B cell (primary cell): Measurements from ENCODE around the gene SULT1B1. TPM values are rescaled to one million over a fixed set of nuclear protein-coding genes. Genes with fewer than 3 reads are reported as not detected.

Source experiments
- ATAC-seq: fragments of 200-7000 bp; cut with Tn5 transposase; one replicate; pipeline ENCODE4 v1.10.0; 2021; ENCODE audit warnings: low read depth, mild to moderate bottlenecking, moderate number of reproducible peaks, moderate library complexity
- CTCF ChIA-PET: fragments of 350-600 bp; sonication (Branson Sonifier 250); formaldehyde crosslinking; loops from one replicate; lab custom pipeline; 2021; ENCODE audit warnings: antibody characterized with exemption, inconsistent platforms; lab: Charles Lee
- POLR2A ChIA-PET: fragments of 350-600 bp; sonication (Branson Sonifier 250); formaldehyde crosslinking; loops from one replicate; lab custom pipeline; 2021; ENCODE audit warnings: antibody characterized with exemption; lab: Charles Lee
- DNase-seq: peaks from one replicate; pipeline ENCODE4 v3.0.0; 2013
- H2AFZ ChIP-seq: 2 replicates; pipeline ENCODE4 v1.6.1; 2012; ENCODE audit warnings: mild to moderate bottlenecking, low read depth, low read length; ENCODE audit not compliant: insufficient read depth, poor library complexity, severe bottlenecking
- H3K27ac ChIP-seq, 2 donors: 1 replicate in 1 of 2; 2 replicates in 1 of 2; pipeline ENCODE4 v1.5.1; 2012 to 2013; ENCODE audit warnings: low read length in 2 of 2, mild to moderate bottlenecking in 2 of 2, moderate library complexity in 1 of 2
- H3K27me3 ChIP-seq, 4 experiments: fragments of 200-600 bp in 1 of 4; sonication (generic) in 1 of 4; replicated peaks in 1 of 4; 1 replicate in 2 of 4; 2 replicates in 2 of 4; pipeline versions ENCODE4 v1.6.1 to v1.7.0; 2013 to 2016; ENCODE audit warnings: low read length in 3 of 4, mild to moderate bottlenecking in 2 of 4, mixed read lengths in 1 of 4, moderate library complexity in 1 of 4; ENCODE audit not compliant: insufficient read depth in 4 of 4, control insufficient read depth in 3 of 4; ENCODE audit errors: control extremely low read depth in 1 of 4
- H3K36me3 ChIP-seq, 2 experiments: replicated peaks in 1 of 2; 1 replicate in 1 of 2; 2 replicates in 1 of 2; pipeline versions ENCODE4 v1.6.1 to v1.7.1; 2013; ENCODE audit warnings: low read length in 1 of 2; ENCODE audit not compliant: insufficient read depth in 2 of 2, control insufficient read depth in 1 of 2; ENCODE audit errors: control extremely low read depth in 1 of 2, extremely low read depth in 1 of 2
- H3K4me1 ChIP-seq, 2 donors: fragments of 200-600 bp in 1 of 2; sonication (generic) in 1 of 2; 1 replicate in 1 of 2; 2 replicates in 1 of 2; pipeline versions ENCODE4 v1.5.1 to v1.6.1; 2013 to 2017; ENCODE audit warnings: low read length in 2 of 2; ENCODE audit not compliant: control insufficient read depth in 2 of 2, insufficient read depth in 2 of 2
- H3K4me2 ChIP-seq: replicated peaks from 2 replicates; pipeline ENCODE3; 2012; ENCODE audit warnings: mild to moderate bottlenecking, low read depth, low read length; ENCODE audit not compliant: poor library complexity, severe bottlenecking
- H3K4me3 ChIP-seq, 5 experiments: fragments of 200-600 bp in 1 of 5; sonication (generic) in 1 of 5; 1 replicate in 3 of 5; 2 replicates in 2 of 5; pipeline versions ENCODE4 v1.5.1 to v1.7.0; 2011 to 2016; ENCODE audit warnings: low read length in 4 of 5, mild to moderate bottlenecking in 4 of 5, low read depth in 2 of 5, control low read depth in 1 of 5, moderate library complexity in 1 of 5; ENCODE audit not compliant: insufficient read depth in 1 of 5; ENCODE audit errors: control extremely low read depth in 1 of 5, extremely low read depth in 1 of 5
- H3K79me2 ChIP-seq: fragments of 200-600 bp; sonication (generic); one replicate; pipeline ENCODE4 v1.6.0; 2016; ENCODE audit warnings: low read length; ENCODE audit not compliant: control insufficient read depth, insufficient read depth
- H3K9ac ChIP-seq: fragments of 200-600 bp; sonication (generic); 2 replicates; pipeline ENCODE4 v1.6.1; 2017; ENCODE audit warnings: mild to moderate bottlenecking, low read length, moderate library complexity
- H3K9me3 ChIP-seq, 3 donors: one replicate each; pipeline versions ENCODE4 v1.6.1 to v1.7.1; 2013; ENCODE audit warnings: low read length in 2 of 3; ENCODE audit not compliant: control insufficient read depth in 2 of 3, insufficient read depth in 1 of 3; ENCODE audit errors: control extremely low read depth in 1 of 3
- H4K20me1 ChIP-seq: 2 replicates; pipeline ENCODE4 v1.6.0; 2012; ENCODE audit warnings: mild to moderate bottlenecking, low read length; ENCODE audit not compliant: insufficient read depth, control insufficient read depth, poor library complexity, severe bottlenecking
- H3K27ac Mint-ChIP-seq: one replicate; pipeline ENCODE4 v1.8.0; 2021; ENCODE audit warnings: mixed read lengths
- H3K27me3 Mint-ChIP-seq: one replicate; pipeline ENCODE4 v1.8.0; 2021; ENCODE audit warnings: mixed read lengths
- H3K4me1 Mint-ChIP-seq: one replicate; pipeline ENCODE4 v1.8.0; 2021; ENCODE audit warnings: mixed read lengths
- H3K4me3 Mint-ChIP-seq: one replicate; pipeline ENCODE4 v1.8.0; 2021; ENCODE audit warnings: mixed read lengths
- H3K9me3 Mint-ChIP-seq: one replicate; pipeline ENCODE4 v1.8.0; 2022; ENCODE audit warnings: mixed read lengths; ENCODE audit not compliant: insufficient read depth
- EZH2 ChIP-seq: IDR thresholded peaks from 2 replicates; pipeline ENCODE4 v1.6.1; 2012; ENCODE audit warnings: borderline replicate concordance, low read depth, mild to moderate bottlenecking, moderate library complexity, low read length; ENCODE audit not compliant: insufficient read depth, poor library complexity, severe bottlenecking
- WGBS: methylation state at CpG from one replicate; pipeline ENCODE4 v1.1.5; 2013; ENCODE audit warnings: missing lambda C conversion rate; ENCODE audit not compliant: insufficient coverage; 5-methylcytosine and 5-hydroxymethylcytosine counted together
- intact Hi-C: fragments of 100-400 bp; cut with micrococcal nuclease; formaldehyde crosslinking; loops from one replicate; pipeline ENCODE4 v1.10.0; 2022
- polyA plus RNA-seq: library from polyadenylated mRNA; depleted of rRNA; stranded (reverse); fragments of >200 nt; gene quantifications from 2 replicates; pipeline ENCODE4 v1.2.3, GENCODE V29; 2012
- total RNA-seq, 2 donors: library from RNA; stranded (reverse); fragments of 120-200 nt in 1 of 2; gene quantifications; 1 replicate in 1 of 2; 2 replicates in 1 of 2; pipeline versions ENCODE4 v1.2.3 to v1.2.4, GENCODE V29; 2013 to 2022
- TF ChIP-seq, protein P1 (sequence below): fragments of 200-600 bp; IDR thresholded peaks from one replicate; pipeline ENCODE4 v1.8.0; 2022; ENCODE audit warnings: antibody characterized with exemption, mild to moderate bottlenecking

Gene SULT1B1
- total and polyA plus RNA-seq, 2 donors (not counting 1 experiment from before 2014, with no cell fraction given), result 0.01 to 0.12 TPM

DNA sequence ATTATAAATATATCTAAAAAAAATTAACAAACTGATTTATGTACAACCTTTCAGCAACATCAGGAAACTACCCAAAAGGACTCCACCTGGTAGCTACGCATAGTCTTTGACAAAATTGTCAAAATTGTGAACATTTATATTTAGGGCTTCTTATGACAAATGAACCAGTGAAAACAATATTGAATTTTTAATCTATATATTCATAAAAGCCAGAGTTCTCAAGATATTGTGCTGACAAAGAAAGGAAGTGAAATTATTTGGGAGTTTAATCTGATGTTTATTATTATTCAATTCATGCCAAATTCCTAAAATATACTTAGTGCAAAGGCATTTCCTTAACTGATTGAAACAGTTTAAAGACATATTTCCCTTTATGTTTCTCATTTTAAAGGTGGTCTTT is 5.3 kb upstream of the SULT1B1 start:
- H3K27ac Mint-ChIP-seq, result no peak overlapping the region
- ATAC-seq (no peak), DNase-seq (no peak)
- no CpG with 5 or more reads among the region's 1 CpG for WGBS
- Histone ChIP-seq H4K20me1 (no peaks in the 10 kb centered on the region), H3K9me3 (no peaks in the 10 kb centered on the region), H2AFZ (no peak overlapping the region), H3K27me3 (no peaks in the 10 kb centered on the region), H3K4me2 (no peak overlapping the region), H3K36me3 (no peaks in the 10 kb centered on the region), H3K4me3 (no peak overlapping the region), H3K79me2 (no peaks in the 10 kb centered on the region), H3K27ac (no peak overlapping the region), H3K4me1 (no peaks in the 10 kb centered on the region), H3K9ac (no peak overlapping the region)
- H3K27me3 Mint-ChIP-seq, result no peaks in the 10 kb centered on the region
- H3K4me1 Mint-ChIP-seq, result no peaks in the 10 kb centered on the region
- ChIA-PET CTCF (no interaction called here), POLR2A (no interaction called here)
- no peak overlapping the region for H3K4me3 Mint-ChIP-seq
- no peak for TF ChIP-seq EZH2
- TF ChIP-seq, protein P1, sequence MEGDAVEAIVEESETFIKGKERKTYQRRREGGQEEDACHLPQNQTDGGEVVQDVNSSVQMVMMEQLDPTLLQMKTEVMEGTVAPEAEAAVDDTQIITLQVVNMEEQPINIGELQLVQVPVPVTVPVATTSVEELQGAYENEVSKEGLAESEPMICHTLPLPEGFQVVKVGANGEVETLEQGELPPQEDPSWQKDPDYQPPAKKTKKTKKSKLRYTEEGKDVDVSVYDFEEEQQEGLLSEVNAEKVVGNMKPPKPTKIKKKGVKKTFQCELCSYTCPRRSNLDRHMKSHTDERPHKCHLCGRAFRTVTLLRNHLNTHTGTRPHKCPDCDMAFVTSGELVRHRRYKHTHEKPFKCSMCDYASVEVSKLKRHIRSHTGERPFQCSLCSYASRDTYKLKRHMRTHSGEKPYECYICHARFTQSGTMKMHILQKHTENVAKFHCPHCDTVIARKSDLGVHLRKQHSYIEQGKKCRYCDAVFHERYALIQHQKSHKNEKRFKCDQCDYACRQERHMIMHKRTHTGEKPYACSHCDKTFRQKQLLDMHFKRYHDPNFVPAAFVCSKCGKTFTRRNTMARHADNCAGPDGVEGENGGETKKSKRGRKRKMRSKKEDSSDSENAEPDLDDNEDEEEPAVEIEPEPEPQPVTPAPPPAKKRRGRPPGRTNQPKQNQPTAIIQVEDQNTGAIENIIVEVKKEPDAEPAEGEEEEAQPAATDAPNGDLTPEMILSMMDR, result no peak
- H3K9me3 Mint-ChIP-seq, result no peaks in the 10 kb centered on the region
- intact Hi-C loops, result no loop called here

DNA sequence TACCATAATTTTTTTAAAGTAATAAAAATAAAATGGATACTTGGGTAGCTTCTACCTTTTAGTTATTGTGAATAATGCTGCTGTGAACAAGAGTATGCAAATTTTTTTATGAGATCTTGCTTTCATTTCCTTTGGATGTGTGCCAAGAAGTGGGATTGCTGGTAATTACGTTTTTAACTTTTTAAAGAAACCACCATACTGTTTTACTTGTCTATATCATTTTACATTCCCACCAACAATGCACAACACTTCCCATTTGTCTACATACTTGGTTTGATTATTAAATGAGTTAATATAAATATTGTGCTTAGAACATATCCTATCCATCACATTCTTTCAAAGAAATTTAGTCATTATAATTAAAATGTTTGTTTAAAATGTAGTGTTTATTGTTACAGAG is 3.9 kb upstream of the SULT1B1 start:
- H3K36me3 ChIP-seq, result no peaks in the 10 kb centered on the region
- Mint-ChIP-seq H3K4me1 (no peaks in the 10 kb centered on the region), H3K27ac (no peak overlapping the region), H3K27me3 (no peaks in the 10 kb centered on the region), H3K9me3 (no peaks in the 10 kb centered on the region), H3K4me3 (no peak overlapping the region)
- CTCF ChIA-PET, result no interaction called here
- intact Hi-C loops, result no loop called here
- H3K79me2 ChIP-seq, result no peaks in the 10 kb centered on the region
- POLR2A ChIA-PET, result no interaction called here
- H3K9ac ChIP-seq, result no peak overlapping the region
- DNase-seq, result no peak
- no peaks in the 10 kb centered on the region for H3K9me3 ChIP-seq
- H3K27ac ChIP-seq, result no peak overlapping the region
- no peak for TF ChIP-seq EZH2
- TF ChIP-seq, protein P1, result no peak
- no peaks in the 10 kb centered on the region for H4K20me1 ChIP-seq
- H2AFZ ChIP-seq, result no peak overlapping the region
- no peaks in the 10 kb centered on the region for H3K27me3 ChIP-seq
- H3K4me3 ChIP-seq, result no peak overlapping the region
- H3K4me2 ChIP-seq, result no peak overlapping the region
- no peaks in the 10 kb centered on the region for H3K4me1 ChIP-seq
- no peak for ATAC-seq
- whole genome bisulfite sequencing, result no CpG with 5 or more reads among the region's 1 CpG
